NCI-H2227 (cell line): ENCODE data around the gene TCFL5.
A peak's percentile ranks its signal among the peaks of the same experiment; 100 is the strongest.

Experiments
- DNase-seq: peaks from one replicate; lab custom pipeline; 2025; ENCODE audit not compliant: unreplicated experiment; lab: John Stamatoyannopoulos, UW

TCFL5 gene

DNA sequence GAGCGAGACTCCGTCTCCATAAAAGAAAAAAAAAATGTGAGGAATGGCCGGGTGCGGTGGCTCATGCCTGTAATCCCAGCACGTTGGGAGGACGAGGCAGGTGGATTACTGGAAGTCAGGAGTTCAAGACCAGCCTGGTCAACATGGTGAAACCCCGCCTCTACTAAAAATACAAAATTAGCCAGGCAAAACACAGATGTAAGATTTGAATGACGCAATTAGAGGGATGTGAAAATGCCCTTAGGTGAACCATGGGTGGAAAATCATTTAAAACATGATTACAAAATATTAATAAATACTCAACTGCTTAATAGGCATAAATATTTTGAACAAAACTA lies 23.9 kb downstream of the TCFL5 start:
- no peak for DNase-seq

DNA sequence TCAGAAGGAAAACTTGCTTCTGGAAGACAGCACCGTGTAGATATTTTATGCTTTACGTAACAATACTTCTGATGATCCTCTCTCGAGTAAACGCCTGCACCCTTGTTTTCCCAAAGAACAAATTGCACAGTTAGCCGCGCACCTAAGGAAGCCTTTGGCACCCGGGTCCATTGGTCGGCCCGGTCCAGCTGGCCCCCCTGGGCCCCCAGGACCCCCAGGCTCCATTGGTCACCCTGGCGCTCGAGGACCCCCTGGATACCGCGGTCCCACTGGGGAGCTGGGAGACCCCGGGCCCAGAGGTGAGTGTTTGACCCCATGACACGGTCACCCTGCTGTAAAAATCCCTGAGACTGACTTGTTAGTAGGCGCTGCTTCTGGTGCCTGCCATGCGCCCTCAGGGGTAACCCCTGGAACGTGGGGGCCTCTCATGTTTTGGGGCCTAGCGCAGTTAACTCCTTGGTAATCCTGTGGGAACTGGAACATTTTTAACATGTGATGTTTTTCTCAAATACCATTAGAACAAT lies 24.6 kb downstream of the TCFL5 start:
- DNase-seq: no peak

DNA sequence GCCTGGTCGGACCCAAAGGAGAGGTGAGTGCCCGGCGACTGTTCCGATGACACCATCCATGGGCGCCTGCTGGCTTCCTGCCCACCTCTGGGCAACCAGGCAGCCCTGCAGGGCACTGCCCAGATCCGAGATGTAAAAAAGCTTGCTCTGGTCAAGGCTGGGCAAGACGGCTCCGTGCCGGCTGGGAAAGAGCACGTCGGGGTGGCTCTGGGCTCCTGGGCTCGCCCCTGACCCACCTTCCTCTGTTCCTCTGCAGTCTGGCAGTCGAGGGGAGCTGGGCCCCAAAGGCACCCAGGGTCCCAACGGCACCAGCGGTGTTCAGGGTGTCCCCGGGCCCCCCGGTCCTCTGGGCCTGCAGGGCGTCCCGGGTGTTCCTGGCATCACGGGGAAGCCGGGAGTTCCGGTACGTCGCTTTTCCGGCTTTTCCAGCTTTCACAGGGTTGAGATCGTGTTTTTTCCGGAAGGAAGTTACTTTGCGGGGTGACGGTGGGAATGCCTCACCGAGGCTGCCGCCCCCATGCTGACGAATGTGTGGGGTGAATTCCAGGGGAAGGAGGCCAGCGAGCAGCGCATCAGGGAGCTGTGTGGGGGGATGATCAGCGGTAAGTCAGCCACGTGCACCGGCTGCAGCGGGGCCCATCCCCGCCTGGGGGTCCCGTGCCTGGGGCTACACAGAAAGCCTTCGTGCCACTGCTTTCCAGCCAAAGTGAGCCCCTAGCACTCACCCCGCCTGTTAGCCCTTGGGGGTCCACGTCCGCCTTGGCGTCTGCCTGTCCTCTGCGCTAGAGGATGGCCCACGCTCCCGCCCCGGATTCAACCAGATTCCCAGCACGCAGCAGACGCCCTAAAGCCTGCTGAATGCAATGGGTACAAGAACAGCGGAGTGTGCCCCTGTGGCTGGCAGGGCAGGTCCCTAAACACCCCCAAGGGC lies 25.4 kb downstream of the TCFL5 start:
- DNase-seq: no peak

DNA sequence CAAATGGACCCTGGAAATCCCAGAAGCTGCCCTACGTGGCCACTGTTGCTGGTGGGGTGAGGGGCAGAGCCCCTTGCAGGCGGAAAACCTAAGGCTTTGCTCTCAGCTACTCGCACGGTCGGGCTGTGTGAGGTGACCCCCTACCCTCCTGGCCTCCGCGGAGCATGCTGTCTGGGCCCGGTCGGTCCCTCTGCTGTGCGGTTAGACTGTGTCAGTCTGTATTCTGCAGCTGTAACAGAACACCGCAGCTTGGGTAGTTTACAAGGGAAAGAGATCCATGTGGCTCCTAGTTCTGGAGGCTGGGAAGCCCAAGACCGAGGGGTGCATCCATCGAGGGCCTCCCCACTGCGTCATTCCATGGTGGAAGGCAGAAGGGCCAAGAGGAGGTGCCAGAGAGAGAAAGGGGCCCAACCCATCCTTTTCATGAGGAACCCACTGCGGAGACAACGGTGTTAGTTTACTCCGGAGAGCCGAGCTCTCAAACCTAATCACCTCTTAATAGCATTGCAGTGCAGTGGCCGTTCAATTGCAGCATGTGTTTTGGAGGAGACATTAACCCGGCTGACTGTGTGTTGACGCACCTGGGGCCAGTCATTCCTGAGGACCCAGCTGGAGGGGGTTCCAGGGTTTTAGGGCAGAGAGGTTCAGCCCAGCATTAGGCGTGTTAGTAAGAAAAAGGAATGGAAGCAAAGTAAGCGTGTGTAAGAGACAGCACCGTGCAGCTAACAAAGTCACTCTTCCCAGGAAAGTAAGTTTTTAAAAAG lies 26.5 kb downstream of the TCFL5 start:
- peak; percentile 54 for DNase-seq

DNA sequence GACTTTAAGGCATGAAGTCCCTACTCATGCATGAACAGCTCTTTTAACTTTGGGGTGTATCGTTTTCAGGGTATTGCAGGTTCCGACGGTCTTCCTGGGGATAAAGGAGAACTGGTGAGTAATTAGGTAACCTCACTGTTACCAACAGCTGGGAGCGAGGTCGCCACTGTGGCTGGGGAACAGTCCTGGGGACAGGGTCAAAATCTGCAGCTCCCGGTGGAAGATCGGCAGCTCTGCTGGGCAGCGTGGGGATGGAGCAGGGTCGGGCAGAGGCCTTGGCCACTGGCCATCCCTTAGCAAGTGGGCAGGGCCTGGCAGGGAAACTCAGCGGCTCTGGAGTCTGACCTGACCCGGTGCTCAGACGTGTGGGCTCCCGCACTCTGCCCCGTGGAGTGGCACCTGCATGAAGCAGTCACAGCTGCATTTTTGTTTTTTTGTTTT lies 28.7 kb downstream of the TCFL5 start:
- DNase-seq: no peak

DNA sequence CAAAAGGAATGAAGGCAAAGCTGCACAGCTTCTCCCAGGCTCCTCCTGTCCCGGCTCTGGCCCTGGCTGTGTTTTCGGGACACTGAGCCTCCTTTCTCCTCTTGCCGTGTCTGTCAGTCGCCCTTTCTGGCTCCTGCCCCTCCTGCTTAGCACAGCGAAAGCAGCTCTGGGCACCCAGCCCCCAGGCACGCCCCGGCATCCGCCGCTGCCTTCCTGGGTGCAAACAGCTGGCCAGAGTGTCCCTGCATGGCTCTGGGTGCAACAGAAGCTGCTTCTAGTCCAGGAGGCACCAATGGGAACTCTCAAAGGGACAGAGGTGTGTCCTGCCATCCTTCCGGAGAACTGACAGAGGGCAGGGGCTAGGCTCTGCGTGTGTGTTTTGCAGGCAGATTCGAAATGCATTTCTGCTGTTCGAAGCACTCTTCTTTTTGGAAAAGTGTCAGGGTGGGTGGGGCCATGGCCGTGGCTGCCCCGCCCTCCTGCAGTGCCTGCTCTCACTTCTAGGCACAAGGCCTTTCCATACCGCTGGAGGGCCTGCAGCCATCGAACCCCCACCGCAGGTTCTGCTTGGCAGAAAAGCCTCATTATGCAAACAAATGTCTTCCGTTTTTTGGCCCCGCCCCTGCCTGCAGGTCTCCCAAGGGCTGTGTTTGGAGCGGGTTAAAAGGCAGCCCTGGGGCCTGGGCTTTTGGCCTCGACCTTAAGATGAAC lies 29.3 kb downstream of the TCFL5 start:
- DNase-seq: no peak

DNA sequence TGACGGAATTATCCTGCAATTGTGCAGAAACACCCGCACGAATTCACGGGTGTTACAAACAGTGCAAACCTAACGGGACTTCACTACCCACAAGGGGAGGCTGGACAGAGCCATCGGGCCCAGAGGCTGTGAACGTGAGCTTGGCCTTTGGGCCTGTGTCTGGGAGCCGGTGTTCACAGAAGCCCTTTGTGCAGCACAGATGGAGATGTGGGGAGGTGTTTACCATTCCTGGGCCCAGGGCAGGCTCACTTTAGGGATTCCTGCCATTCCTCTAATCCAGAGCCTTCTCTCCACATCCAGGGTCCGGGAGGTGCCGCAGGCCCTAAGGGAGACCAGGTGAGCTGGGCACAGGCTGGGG lies 29.8 kb downstream of the TCFL5 start:
- DNase-seq: no peak

DNA sequence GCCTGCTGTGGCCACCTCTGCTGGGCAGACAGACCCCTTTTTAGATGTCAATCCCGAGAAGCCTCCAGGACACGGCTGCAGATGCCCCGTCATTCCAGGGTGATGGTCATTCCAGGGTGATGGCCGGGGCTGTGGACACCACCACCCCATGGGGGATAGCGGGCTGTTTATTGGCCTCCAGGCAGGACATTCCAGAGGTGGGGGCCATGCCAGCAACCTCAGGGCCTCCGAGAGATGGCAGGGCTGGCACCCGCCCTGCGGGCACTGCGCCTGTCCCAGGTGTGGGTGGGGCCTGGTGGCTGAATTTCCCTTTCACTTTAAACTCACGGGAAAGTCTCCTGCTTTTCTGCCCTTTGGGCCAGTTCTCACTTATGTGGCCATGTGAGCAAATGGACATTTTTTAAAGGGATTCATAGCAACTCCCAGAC lies 30.2 kb downstream of the TCFL5 start:
- DNase-seq: no peak

DNA sequence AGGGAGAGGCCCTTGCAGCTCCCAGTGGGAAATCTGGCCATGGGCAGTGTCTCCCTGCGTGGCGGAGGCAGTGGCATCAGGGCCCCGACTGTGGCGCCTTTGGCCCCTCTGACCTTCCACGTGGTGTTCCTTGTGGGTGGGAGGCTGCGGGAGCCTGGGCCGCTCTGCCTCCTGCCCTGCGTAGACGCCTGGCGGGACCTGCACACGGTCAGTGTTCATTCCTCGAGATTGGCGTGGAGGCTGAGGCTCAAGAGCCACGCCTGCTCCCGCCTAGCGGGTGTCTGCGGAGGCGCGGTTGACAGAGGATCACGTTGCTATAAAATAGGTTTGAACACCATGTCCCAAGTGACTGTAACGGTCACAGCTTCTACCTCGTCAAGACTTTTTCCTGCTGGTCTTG lies 30.8 kb downstream of the TCFL5 start:
- no peak for DNase-seq

DNA sequence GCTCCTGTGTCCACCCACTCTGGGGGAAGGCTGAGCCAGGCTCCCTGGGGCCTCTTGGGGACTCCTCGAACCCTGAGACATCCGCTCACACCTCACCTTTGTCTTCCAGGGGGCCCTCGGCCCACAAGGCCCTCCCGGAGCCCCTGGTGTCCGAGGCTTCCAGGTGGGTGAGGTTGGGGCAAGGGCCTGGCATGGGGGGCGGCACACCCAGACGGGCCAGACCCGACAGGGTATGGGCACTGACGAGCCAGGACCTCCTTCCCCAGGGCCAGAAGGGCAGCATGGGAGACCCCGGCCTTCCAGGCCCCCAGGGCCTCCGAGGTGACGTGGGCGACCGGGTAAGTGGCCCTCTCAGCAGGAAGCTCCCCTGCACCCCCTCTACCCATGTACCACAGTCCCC lies 31.4 kb downstream of the TCFL5 start:
- no peak for DNase-seq

DNA sequence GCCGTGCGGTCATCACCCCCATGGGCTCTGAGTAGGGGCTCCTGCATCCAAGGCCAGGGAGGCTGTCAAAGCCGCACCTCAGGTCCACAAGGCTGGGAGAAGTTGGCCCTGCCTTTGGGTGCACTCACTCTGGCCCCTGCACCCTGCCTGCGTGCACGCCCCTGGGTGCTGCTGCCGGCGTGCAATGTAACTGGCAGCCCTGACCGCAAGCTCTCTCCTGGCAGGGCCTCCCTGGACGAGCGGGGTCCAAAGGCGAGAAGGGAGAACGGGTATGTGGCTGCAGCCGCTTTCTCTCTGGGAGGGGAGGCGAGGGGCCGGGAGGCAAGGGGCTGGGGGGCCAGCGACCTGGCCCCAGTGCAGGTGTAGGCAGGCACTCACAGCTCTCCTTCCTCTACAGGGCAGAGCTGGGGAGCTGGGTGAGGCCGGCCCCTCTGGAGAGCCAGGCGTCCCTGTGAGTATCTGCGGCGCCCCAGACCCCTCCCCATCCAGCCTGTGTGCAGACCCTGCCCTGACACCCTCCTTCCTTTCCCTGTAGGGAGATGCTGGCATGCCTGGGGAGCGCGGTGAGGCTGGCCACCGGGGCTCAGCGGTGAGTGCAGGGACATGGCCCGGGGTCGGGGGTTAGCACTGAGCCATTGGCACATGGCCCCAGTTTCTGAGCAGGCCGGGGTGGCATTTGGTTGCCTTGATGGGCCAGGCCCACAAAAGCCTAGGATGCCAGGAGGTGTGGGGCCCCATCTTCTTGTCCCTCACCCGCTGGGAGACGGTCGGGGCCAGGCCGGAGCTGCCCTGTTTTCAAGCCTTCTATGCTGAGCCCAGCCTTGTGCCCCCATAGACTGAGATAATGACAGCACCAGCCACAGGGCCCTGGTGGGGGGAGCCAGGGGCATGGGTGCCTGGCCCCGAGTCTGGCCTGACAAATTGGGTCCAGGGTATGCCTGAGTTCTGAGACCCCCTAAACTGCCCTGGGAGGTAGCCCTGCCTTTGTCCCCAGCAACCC lies 32.1 kb downstream of the TCFL5 start:
- no peak for DNase-seq

DNA sequence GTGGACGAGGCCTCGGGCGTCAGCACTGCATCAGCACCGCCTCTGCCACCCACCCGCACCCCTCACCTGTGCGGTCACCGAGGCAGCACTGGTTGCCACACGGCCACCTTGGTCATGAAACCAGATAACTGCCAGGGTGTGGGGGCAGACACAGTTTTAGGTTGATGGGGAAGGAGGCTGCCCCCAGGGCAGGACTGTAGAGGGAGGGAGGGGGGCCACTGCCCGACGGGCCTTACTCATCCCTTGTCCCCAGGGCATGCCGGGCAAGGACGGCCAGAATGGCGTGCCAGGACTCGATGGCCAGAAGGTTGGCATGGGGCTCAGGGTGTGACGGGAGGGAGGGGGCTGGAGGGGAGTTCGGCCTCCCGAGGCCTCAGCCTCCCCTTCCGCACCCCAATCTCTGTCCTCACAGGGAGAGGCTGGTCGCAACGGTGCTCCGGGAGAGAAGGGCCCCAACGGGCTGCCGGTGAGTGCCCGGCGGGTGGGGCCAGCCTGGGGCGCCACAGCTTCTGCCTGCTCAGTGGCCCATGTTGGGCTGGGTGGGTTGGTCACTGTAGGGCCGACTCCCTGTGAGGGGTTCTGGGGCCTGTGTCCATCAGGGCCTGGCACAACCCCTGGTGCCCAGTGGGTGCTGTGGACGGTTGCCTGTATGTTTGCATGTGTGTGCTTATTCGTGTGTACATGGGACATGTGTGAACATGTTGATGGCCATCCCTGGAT lies 33.0 kb downstream of the TCFL5 start:
- DNase-seq: no peak

DNA sequence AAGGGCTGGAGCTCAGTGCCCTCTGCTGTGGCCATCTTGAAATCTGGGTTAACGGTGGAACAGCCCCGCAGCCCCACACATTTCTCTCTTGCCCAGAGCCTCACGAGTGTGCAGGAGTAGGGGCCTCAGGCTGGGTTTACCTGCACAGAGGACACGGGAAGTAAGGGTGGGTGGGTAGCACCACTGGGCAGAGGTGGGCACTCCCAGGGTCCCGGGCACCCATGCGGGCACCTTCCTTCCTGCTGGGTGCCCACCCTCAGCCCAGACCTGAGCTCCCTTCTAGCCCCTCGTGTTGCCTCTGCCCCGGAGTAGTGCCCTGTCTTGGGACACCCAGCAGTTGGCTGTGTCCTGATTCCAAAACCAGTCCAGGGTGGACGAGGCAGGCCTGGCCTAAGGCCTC lies 33.6 kb downstream of the TCFL5 start:
- DNase-seq: no peak

DNA sequence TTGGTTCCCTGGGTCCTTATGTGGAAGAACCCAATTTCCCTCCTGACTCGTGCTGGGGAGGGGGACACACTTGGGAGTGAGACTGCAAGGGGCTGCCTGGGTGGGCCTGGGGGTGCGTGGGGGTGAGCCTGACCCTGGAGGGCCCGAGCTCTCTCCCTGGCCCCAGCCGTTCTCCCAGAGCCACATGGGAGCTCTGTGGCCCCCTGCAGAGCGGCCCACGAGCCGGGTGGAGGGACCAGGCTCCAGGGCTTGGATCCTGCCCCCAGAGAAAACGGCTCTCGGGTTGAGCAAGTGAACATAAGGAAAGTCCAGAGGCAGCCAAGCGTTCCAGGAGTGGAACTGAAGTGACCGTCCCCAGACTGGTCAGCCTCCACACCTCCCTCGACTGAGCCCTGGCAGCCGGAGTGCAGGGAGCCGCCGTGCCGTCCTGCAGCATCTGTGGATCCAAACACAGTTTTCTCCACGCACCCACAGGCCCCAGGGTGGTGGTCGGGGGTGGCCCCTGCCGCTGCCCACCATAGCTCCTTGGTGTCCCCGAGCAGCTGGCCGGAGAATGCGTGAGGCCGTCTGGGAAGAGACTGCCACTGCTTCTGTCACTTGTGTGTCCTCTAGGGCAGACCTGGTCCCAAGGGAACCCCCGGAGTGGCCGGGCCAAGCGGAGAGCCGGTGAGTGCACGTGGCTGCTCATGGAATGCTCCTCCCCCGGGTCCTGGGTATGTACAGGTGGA lies 34.1 kb downstream of the TCFL5 start:
- DNase-seq: no peak

DNA sequence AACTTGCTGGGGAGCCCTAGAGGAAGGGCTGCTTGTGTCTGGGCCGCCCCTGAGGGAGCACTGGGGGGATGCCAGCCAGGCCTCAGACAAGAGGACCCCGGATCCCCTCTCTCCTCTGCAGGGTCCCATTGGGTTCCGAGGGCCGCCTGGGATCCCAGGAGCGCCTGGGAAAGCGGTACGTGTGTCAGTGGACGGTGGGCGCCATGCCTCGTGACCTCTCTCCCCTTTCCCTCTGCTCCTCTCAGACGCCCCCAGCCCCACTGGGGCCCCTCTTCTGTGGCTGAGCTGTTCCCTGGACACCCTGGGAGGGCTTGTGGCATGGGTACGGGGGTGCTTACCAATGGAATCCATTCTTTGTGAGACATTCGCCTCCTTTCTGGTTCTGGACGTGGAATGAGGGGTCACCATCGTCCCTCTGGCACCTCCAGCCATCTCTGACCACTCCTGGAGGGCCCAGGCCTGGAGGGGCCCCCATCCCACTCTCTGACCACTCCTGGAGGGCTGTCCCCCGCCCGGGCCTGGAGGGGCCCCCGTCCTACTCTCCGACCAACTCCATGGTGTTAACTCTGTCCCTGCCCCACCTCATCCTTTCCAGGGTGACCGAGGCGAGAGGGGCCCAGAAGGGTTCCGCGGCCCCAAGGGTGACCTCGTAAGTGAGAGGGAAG lies 34.8 kb downstream of the TCFL5 start:
- DNase-seq: no peak

DNA sequence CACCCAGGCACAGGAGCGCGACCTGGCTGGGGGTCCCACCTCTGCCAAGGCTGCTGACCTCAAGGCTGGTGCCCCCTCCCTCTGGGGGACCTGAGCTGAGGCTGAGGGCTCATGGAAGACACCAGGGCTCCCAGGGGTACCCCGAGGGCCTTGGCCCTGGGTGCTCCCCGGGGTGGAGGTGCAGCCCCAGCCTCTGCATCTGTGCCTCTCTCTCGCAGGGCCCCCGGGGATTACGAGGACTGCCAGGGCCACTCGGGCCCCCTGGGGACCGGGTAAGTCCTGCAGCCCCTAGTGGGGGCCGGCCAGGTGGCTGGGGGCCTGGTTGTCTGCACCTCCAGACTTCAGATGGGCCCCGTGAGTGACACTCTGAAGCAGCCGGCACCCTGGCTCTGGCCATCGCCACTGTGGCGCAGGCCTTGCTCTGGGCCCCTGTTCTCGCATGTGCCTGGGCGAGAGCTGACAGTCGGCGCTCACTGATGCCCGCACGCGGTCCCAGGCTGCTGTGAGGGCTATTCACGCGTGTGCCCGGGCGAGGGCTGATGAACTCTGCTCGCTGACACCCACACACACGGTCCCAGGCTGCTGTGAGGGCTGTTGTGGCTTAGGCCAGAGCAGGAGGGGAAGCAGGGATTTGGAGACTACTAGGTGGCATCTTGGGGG lies 35.5 kb downstream of the TCFL5 start:
- DNase-seq: no peak

DNA sequence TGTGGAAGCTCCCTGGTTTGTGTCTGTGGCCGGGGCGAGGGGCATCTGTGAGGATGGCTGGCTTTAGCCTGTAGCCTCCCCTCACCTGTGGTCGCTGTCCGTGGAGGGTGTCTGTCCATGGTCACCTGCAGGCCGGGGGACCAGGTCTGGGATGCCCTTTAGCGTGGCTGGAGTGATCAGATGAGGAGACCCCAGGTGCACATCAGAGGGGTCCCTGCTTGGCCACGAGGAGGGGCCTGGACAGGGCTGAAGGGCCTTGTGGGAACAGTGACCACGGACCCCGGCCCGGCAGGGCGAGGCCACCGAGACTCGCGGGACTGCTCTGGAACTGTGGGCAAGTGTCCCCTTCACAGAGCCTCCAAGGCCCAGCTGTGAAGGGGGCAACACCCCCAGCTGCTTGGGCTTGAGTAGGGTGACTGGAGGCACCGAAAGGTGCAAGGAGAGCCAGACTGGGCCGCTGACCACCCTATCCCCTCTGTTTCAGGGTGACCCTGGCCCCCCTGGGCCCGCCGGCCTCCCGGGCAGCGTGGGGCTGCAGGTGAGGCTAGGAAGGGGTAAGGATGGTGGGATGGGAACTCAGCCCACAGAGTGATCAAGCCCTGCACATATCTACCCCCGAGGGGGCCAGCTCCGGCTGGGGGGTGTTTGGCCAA lies 36.2 kb downstream of the TCFL5 start:
- DNase-seq: no peak
